Stimulated activated CD8-positive, alpha-beta memory T cell treated with anti-CD3 and anti-CD28 coated beads, Interleukin-15, amount 100 ng/mL, for 4 hours (primary cell): ENCODE data around the gene SPG7.

Experiments used
- DNase-seq, 2 donors: peaks; one replicate each; pipeline ENCODE4 v3.0.0-alpha.2; 2020; ENCODE audit warnings: low read depth in 2 of 2

SPG7 gene

DNA sequence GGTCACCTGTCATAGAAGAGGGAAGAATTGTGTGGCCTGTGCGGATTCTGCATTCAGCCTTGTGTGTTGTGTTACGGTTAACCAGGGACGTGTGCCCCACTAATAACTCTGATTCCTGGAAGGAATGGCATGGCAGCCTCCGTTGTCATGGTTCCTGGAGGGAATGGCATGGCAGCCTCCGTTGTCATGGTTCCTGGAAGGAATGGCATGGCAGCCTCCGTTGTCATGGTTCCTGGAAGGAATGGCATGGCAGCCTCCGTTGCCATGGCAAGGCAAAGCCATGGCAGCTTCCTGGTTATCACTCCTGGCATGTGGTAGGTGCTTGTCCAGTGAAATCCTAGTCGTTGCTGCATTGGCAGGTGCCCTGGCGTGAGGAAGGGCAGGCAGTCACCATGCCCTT is 8.9 kb downstream of the SPG7 start:
- no peak for DNase-seq

DNA sequence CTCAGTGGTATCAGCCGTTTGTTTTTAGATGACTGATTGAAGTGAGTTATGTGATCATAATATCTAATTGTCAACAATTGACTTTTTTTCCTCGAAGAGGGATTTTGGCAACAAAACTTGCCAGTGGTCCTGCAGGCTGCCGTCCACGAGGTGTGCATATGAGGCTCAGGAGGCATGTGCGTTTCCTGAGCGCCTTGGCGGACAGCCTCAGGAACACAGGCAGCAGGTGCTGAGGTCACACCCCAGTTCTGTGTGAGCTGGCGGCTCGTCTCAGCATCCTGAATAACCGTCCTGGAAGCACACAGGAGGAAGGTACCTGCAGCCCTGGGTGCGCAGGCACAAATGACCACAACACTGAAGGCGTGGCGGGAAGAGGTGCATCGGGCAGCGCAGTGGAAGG is 11.7 kb downstream of the SPG7 start:
- DNase-seq, result no peak

DNA sequence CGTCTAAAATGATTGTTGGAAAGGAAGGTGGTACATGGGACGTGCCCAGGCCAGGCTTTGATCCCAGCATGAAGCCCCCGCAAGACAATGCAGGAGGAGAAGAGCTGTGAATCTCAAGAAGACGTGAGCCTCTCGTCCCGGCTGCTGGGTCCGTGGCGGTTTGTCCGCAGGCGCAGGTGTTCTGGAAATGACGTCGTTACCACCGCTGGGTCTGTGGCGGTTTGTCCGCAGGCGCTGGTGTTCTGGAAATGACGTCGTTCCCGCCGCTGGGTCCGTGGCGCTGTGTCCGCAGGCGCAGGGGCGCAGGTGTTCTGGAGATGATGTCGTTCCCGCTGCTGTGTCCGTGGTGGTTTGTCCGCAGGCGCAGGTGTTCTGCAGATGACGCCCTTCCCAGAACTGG is 14.1 kb downstream of the SPG7 start:
- no peak for DNase-seq

DNA sequence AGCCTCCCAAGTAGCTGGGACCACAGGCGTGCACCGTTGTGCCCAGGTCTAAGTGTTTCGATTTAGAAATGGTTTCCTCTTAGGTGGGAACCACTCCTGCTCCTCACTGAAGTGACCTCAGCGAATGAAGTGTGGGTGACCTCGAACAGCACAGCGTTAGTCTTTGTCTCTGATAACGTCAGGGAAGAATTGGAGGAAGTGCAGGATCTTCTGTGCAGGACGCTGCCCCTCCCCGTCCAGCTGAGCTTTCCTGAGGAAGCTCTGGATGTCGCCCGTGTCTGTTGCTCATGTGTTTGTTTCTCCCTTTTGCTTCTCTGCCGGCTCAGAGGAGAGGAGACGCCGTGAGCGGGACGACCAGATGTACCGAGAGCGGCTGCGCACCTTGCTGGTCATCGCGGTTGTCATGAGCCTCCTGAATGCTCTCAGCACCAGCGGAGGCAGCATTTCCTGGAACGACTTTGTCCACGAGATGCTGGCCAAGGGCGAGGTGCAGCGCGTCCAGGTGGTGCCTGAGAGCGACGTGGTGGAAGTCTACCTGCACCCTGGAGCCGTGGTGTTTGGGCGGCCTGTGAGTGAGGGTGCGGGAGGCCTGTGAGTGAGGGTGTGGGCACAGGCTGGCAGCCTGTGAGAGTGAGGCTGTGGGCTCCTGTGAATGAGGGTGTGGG is 15.6 kb downstream of the SPG7 start:
- no peak for DNase-seq

DNA sequence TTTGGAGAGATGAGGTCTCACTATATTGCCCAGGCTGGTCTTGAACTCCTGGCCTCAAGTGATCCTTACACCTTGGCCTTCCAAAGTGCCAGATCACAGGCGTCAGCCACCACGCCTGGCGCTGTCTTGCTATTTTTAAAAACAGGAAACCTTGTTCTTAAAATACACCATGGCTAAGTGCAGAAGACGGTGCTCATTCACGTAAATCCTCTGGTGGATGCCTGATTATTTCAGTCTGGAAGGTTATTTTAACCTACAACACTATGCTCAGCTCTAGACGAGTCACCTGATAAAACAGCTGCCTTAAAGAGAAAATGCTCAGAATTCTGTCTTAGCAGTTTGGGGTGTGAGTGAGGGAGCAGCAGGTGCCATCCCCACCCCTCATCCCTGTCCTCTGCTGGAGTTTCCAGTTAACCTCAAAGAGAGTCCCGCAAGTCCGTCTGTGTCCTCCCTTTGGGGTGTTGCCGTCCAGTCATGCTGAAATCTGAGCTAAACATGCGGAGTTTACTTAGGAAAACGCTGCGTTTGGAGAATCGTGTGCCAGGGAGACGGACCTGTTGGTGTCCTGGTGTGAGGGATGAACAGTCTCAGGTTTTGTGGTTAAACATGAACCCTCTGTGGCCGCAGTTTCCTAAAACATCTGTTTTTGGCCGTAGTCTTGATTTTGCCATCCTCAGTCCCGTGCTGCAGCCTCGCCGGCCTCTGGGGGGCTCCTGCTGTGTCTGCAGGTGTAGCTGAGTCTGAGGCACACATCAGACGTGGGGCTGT is 17.1 kb downstream of the SPG7 start:
- DNase-seq, result no peak

DNA sequence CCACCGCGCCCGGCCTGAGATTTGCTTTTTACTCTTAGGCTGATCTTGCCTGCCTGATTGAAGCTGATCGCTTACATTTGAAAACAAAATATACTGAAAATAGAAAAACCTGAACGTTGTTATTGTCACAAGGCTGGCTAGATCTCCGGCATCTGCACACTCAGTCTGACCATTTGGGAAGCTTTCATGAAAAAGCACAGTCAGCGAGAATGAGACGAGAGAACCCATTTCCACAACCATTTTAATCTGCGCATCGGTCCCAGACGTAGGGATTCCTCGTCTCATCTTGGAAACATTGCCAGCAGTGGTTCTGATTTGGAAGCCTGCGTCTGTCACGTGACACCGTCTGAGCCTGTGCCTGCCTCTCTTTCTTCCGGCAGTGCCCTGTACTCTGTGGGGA is 20.9 kb downstream of the SPG7 start:
- no peak for DNase-seq

DNA sequence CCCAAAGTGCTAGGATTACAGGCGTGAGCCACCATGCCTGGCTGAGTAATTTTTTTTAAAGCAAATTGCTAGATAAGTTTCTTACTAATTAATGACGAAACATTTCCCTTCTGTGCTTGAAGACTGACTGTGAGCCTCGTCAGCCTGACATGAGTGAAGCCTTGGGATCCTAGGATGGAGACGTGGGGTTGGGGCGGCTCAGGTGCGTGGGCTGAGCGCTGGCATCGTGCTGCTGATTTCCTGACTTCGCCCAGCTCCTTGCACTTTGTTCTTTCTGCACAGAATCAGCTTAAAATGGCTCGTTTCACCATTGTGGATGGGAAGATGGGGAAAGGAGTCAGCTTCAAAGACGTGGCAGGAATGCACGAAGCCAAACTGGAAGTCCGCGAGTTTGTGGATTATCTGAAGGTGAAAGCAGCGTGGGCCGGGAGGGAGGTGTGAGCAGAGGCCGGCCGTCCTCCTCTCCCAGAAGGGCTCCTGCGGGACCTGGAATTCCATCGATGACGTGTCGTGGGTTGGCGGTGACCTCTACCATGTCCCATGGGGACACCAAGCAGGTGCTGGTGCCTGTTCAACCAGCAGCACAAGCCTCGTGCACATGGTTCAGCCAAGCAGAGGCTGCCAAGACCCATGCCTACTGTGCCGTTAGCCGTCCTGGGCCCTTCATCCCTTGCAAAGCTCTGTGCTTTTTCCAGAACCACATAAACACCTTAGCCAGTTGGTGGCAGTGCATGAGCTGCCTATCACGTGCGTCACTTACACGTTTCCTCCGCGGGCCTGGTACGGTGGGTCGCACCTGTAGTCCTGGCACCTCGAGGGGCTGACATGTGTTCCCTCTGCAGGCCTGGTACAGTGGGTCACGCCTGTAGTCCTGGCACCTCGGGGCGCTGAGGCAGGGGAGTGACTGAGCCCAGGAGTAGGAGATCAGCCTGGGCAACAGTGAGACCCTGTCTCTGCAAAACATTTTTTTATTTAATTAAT is 22.5 kb downstream of the SPG7 start:
- DNase-seq, result no peak

DNA sequence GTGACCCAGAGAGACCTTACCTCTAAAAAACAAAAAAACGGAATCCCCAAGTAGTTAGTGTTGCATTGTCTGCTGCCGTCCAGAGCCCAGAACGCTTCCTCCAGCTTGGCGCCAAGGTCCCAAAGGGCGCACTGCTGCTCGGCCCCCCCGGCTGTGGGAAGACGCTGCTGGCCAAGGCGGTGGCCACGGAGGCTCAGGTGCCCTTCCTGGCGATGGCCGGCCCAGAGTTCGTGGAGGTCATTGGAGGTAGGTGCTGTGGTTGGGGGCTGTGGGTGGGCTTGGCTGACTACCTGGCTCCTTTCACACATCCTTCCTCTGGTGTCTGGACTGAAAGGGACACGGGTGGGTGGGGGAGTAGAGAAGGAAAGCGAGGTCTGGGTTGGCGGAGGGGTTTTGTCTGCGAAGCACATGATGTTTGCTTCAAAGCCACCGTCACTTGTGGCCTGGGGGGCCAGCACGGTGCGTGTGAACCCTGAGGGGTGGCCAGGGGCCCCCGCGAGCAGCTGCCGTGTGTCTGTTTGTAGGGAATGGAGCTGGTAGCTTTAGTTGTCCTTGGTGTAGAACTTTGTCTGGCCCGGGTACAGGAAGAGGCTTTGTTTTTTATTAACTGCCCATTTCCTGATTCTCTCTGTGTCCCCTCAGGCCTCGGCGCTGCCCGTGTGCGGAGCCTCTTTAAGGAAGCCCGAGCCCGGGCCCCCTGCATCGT is 23.8 kb downstream of the SPG7 start:
- no peak for DNase-seq

DNA sequence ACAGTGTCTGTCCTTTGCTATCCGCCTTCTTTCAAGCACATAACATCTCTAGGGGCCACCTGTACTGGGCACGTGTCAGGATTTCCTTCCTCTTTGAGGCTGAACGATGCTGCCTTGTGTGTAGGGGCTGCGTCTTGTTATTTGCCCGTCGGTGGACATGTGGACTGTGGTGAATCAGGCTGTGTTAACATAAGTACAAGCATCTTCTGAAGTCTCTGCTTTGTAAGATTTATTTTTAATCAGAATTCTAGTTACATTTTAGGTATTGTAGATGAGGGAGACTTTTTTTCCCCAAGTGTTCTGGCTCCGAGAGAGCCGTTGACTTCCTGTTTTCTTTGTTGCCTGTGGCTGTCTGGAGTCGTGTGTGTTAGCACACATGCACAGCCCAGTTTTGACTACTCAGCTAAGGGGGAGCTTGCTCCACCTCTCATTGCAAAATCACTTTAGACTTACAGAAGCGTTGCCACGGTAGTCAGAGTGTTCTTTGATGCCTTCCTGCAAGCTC is 26.1 kb downstream of the SPG7 start:
- no peak for DNase-seq

DNA sequence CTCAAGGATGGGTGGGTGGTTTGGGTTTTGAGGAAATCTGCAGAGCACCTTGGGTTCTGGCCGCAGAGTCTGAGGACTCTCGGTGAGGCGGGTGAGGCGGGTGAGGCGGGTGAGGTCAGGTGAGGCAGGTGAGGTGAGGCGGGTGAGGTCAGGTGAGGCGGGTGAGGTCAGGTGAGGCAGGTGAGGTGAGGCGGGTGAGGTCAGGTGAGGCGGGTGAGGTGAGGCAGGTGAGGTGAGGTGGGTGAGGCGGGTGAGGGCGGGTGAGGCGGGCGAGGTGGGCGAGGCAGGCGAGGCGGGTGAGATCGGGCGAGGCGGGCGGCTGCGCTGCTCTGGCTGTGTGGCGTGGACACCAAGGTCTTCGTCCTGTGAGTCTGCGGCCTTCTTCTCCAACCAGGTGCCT is 28.2 kb downstream of the SPG7 start:
- DNase-seq, result no peak

DNA sequence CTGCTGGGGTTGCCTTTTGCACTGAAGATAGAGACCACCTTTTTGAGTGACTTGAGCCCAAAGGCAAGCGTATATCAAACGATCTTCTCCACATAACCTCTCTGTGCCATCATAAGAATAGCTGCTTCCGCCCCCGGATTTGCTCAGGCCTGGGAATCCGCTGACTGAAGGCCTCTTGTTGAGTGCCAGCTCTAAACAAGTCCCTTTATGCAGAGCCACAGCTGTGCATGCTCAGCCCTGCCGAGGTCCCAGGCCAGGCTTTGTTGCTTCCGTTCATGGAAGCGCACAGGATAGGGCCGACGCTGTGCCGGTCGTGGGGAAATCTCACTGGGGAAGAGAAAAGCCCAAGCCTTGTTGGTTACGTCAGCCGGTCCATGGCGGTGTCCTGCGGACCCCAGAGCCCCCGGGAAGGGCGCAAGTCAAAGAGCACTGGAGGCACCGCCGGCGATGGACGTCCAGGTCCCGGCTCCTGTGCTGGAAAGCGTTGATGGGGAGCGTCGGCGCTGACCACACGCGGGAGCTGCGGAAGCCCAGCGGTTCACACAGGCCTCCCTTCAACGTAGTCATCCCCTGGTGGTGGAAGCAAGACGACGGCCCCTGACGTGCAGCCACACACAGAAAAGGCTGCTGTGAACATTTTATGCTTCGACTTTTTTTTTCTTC is 28.8 kb downstream of the SPG7 start:
- DNase-seq, result no peak

DNA sequence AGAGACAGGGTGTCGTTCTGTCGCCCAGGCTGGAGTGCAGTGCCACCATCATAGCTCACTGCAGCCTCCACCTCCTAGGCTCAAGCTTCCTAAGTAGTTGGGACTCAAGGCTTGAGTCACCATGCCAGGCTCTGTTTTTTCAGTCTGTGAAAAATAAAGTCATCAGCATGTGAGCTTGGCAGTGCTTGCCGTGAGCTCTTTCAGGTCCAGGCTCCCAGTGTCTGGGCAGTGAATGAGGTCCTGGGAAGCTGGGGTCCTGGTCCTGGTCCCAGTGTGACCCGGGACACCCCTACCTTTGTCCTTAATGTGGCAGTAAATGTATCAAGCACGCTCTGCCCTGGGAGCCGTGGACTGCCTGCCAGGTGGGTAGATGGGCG is 29.3 kb downstream of the SPG7 start:
- DNase-seq, result no peak

DNA sequence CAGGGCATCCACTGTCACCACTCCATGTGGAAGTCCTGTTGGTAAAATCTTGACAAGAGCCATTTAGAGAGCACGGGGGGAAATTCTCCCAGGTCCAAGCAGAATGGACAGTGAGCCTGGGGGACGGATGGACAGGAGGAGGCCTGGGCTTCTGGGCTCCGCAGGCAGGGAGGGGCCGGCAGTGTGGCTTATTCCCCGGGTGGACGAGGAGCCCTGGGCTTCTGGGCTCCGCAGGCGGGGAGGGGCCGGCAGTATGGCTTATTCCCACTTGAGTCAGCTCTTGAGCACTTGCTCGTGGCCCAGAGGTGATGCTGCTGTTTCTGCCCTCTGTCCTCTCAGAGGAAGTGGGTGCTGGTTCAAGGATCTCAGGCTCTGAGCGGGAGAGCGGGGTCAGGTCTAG is 30.1 kb downstream of the SPG7 start:
- no peak for DNase-seq

DNA sequence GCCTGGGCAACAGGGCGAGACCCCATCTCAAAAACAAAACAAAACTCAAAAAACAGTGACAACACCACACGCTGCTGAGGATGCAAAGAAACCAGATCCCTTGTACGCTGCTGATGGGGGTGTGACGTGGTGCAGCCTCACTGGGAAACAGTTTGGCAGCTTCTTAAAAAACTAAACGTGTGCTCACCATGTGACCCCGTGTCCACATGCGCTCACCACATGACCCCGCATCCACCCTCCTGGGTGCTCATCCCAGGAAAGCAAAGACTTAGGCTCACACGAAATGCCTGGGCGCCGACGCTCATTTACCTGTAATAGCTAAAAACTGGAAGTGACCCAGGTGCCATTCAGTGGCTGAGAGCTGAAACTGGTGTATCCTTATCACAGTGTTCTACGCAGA is 32.4 kb downstream of the SPG7 start:
- DNase-seq, result no peak

DNA sequence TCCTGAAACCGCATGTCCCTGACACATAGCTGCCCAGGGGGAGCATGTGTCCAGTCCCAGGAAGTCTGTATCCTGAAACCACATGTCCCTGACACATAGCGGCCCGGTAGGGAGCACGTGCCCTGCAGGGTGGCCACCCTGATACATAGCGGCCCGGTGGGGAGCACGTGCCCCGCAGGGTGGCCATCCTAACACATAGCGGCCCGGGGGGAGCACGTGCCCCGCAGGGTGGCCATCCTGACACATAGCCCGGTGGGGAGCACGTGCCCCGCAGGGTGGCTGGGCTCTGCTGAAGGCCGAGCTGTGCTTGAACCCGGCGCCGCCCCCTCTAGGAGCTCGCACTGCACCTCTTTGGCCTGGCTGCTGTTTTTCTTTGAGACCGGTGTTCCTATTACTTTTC is 33.6 kb downstream of the SPG7 start:
- DNase-seq, result no peak

DNA sequence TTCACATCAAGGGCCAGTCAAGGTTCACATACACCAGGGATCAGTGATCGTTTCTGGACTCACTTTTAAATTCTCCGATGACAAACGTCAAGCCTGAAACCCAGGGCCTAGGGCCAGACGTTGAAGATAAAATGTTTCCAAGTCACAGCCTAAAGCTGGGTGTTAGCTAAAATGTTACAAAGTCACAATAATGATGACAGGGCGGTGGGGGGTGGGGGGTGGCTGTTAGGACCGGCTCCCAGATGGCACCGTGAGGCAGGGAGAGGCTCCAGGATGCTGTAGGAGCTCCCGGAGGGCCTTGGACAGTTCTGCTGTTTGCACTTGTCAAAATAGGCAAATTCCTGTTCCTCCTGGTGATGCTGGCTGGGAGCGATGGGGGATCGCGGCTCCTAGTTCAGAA is 35.9 kb downstream of the SPG7 start:
- no peak for DNase-seq

DNA sequence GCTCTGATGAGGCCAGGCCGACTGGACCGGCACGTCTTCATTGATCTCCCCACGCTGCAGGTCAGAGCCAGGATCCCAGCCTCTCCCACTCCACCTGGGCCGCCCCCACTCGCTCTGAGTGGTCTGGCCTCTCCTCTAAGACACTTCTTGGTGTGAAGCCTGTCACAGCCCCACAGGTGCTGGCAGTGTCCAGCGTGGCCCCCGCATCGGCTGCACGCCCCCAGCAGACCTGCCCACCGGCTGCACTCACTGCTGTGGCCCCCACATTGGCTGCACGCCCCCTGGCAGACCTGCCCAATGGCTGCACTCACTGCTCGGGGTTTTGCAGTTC is 36.5 kb downstream of the SPG7 start:
- no peak for DNase-seq

DNA sequence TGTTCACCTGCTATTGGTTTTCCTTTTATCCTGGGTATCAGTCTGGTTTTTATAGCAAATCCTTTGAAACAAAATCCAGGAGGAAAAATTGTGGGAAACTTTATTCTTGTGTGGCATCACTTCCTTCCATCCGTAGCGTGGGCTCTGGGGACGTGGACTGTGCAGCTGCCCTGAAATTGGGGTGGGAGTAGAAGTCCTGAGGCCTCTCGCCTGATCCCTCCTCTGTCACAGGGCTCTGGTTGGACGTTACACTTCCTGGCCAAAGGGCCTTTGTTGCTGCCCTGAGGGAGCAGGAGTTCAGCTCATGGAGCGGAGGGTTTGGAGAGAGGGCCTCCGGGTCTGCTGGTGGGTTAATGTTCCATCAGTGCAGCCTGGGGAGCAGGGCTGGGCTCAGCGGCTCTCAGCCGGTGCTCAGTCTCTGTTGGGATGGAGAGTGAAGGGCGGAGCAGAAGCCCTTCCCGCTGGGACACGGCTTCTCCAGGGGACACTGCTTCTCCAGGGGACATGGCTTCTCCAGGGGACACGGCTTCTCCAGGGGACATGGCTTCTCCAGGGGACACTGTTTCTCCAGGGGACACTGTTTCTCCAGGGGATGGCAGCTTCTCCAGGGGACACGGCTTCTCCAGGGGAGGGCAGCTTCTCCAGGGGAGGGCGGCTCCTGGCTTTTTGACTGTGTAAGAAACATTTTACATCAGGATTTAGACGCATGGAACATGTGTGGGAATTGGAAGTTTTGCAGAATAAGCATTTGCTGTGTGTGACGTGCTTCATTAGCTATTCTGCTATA is 37.0 kb downstream of the SPG7 start:
- no peak for DNase-seq

DNA sequence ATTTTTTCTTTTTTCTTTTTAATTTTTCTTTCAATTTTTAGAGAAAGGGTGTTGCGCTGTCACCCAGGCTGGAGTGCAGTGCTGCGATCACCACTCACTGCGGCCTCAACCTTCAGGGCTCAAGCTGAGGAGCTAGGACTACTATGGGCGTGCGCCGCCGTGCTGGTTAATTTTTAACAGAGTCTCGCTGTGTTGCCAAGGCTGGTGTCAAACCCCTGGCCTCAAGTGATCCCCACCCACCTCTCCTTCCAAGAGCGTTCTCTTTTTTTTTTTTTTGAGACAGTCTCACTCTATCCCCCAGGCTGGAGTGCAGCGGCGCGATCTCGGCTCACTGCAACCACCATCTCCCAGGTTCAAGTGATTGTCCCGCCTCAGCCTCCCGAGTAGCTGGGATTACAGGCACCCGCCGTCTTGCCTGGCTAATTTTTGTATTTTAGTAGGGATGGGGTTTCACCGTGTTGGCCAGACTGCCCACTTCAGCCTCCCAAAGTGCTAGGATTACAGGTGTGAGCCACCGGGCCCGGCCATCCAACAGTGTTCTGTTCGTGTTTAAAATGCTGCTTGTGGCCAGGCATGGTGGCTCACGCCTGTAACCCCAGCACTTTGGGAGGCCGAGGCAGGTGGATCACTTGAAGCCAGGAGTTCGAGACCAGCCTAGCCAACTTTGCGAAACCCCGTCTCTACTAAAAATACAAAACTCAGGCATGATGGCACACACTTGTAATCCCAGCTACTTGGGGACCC is 37.8 kb downstream of the SPG7 start:
- no peak for DNase-seq

DNA sequence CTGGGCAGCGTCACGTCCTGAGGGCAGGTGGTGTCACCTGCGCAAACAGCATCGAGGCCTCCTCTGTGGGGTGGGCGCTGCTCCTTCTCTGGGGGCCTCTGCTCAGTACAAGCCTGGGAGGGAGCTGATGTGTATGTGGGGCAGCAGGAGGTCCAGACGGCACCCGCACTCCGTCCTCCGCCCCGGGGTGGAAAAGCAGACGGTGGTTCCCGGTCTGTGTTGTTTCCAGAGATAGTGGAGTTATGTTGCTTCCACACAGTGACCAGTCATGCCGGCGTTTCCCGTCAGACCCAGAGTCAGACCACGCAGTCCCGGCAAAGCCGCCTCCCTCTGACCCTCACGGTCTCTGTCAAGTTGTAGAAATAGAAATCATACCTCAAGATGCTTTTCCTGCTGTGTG is 38.6 kb downstream of the SPG7 start:
- DNase-seq, result no peak
